ENCODE results near the gene COL23A1.

Gene COL23A1

GRCh38 chr5:178547753-178548415 lies 42.3 kb downstream of the COL23A1 start:
- no peak overlapping the region for H3K4me3 ChIP-seq (ENCODE audit: low read length)
- TF ChIP-seq, protein P1, sequence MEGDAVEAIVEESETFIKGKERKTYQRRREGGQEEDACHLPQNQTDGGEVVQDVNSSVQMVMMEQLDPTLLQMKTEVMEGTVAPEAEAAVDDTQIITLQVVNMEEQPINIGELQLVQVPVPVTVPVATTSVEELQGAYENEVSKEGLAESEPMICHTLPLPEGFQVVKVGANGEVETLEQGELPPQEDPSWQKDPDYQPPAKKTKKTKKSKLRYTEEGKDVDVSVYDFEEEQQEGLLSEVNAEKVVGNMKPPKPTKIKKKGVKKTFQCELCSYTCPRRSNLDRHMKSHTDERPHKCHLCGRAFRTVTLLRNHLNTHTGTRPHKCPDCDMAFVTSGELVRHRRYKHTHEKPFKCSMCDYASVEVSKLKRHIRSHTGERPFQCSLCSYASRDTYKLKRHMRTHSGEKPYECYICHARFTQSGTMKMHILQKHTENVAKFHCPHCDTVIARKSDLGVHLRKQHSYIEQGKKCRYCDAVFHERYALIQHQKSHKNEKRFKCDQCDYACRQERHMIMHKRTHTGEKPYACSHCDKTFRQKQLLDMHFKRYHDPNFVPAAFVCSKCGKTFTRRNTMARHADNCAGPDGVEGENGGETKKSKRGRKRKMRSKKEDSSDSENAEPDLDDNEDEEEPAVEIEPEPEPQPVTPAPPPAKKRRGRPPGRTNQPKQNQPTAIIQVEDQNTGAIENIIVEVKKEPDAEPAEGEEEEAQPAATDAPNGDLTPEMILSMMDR (conservative IDR thresholded peaks at IDR 0.05; ENCODE audit: low read depth, low read length) = no peak
- no peak for DNase-seq (ENCODE audit: low read depth)

DNA sequence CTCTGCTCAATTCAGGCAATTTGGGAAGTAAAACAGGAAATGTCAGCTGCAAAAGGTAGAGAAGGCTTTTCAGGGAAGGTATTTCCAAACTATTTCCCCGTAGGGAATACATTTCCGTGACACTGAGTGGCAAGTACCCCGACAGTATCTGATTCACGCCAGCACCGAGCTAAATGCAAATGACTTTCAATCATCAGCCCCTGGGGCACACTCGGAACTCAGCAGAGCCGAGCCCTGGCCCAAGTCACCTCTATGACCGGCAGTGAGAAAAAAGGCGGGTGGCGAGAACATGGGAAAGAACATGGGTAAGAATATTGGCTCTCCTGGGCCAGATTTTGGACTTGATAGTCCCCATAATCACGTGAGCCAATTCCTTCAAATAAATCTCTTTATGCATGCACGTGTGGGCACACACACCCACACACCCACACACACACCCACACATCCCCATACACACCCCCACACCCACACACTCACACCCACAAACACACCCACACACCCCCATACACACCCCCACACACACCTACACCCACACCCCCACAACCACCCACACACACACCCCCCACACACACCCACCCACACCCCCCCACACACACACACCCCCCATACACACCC lies 43.0 kb downstream of the COL23A1 start:
- DNase-seq (ENCODE audit: low read depth) = no peak
- TF ChIP-seq, protein P1 (conservative IDR thresholded peaks at IDR 0.05; ENCODE audit: low read depth, low read length) = no peak
- no peak overlapping the region for H3K4me3 ChIP-seq (ENCODE audit: low read length)

GRCh38 chr5:178546675-178547033 lies 43.5 kb downstream of the COL23A1 start:
- no peak for DNase-seq (ENCODE audit: low read depth)
- TF ChIP-seq, protein P1 (conservative IDR thresholded peaks at IDR 0.05; ENCODE audit: low read depth, low read length) = no peak
- H3K4me3 ChIP-seq (ENCODE audit: low read length) = no peak overlapping the region

- DNase-seq (ENCODE audit: low read depth) = no peak
- no peak overlapping the region for H3K4me3 ChIP-seq (ENCODE audit: low read length)
- TF ChIP-seq, protein P1 (conservative IDR thresholded peaks at IDR 0.05; ENCODE audit: low read depth, low read length) = no peak
Observed at GRCh38 chr5:178545941-178546674, 44.1 kb downstream of the COL23A1 start.

DNA sequence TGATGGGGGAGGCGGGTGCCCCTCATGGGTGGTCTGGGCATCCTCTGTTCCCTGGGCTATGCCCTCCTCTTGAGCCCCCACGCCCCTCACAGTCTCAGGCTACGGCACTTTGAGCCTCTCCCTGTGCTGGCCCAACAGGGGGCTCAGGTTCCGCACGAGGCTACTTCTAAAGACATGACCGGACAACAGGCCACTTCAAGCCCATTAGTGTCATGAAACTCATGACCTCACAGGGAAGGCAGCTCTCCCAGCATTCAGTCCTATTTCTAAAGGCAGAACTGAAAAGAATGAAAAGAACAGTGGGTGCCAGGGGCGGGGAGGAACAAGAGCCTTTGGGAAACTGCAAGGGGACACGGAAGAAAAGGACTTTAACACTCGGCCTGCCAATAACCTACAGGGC lies 45.0 kb downstream of the COL23A1 start:
- TF ChIP-seq, protein P1 (conservative IDR thresholded peaks at IDR 0.05; ENCODE audit: low read depth, low read length) = no peak
- no peak for DNase-seq (ENCODE audit: low read depth)
- no peak overlapping the region for H3K4me3 ChIP-seq (ENCODE audit: low read length)

- DNase-seq (ENCODE audit: low read depth) = no peak
- H3K4me3 ChIP-seq (ENCODE audit: low read length) = no peak overlapping the region
- TF ChIP-seq, protein P1 (conservative IDR thresholded peaks at IDR 0.05; ENCODE audit: low read depth, low read length) = no peak
Observed at GRCh38 chr5:178544166-178544834, 45.9 kb downstream of the COL23A1 start.
